Measurements from ENCODE around the gene KIF4A.

The KIF4A gene

DNA sequence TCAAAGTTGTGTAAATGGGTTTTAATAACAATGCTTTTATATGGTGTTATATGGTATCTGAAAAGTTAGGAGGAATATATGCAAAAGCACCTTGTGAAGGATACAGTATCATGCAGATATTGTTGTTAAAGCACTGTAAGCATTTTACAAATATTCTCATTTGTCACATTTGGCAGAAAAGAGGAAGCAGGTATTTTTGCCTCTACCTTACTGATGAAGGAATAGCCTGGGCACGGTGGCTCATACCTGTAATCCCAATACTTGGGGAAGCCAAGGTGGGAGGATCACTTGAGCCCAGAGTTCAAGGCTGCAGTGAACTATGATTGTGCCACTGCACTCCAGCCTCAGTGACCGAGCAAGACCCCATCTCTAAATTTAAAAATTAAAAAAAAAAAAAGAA lies 121.0 kb downstream of the KIF4A start:
- no peak for DNase-seq

DNA sequence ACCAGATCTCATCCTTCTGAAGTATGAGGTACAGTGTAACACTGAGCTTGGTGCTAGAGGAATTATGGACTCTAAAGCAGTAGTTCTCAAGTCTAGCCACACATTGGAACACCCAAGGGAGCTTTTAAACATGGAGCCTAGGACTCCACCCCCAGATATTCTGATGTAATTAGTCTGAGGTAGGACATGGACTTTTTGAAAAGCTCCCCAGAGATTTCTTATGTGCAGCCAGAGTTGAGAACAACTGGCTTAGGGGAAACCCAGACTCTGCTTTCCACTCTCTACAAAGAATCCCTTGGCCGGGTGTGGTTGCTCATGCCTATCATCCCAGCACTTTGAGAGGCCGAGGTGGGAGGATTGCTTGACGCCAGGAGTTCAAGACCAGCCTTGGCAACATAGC lies 121.6 kb downstream of the KIF4A start:
- no peak for DNase-seq

DNA sequence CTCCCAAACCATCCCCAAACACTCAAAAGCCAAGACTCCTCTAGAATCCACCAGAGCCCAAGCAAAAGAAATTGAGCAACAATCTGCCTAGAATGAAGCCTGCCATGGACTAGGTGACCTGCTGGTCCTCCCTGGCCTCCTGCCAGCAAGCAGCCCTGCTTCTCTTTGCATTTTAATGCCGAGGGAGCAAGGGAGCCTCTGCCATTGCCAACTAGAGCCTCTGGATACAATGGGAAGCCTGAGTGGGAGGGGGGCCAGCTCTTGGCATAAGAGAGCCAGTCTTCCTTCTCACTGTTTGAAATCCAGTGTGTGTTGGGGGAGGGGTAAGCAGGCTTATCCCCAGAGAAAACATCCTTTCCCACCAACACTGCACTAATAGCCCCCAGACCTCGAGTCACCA lies 131.7 kb downstream of the KIF4A start:
- no peak for DNase-seq

DNA sequence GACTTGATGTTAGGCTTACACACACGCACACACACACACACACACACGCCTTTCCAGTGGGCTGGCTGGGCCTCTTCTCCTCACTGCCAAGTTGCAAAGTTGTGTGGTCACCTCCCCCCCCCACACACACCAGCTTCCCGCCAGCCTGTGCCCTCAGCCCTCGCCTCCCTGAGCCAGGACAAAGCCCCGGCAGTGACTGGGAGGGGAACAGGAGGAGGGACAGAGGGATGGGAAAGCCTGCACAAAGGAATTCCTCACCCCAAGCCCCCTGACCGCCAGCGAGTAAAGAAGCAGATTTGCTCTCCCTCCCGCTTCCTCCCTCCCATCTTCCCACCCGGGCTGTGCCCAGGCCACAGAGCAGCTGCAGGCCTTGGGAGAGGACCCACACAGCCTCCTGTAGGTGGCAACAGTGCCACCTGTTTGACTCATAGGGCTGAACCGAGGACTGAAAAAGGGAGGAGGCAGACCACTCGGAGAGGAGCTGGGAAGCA lies 133.0 kb downstream of the KIF4A start, which contains the start of gene GDPD2:
Gene GDPD2, plus strand, starts transcription at position 464 of the 491 bp plus-strand sequence. CDS start 1,671 bp downstream, outside the sequence.
- peak; percentile 13 for DNase-seq

DNA sequence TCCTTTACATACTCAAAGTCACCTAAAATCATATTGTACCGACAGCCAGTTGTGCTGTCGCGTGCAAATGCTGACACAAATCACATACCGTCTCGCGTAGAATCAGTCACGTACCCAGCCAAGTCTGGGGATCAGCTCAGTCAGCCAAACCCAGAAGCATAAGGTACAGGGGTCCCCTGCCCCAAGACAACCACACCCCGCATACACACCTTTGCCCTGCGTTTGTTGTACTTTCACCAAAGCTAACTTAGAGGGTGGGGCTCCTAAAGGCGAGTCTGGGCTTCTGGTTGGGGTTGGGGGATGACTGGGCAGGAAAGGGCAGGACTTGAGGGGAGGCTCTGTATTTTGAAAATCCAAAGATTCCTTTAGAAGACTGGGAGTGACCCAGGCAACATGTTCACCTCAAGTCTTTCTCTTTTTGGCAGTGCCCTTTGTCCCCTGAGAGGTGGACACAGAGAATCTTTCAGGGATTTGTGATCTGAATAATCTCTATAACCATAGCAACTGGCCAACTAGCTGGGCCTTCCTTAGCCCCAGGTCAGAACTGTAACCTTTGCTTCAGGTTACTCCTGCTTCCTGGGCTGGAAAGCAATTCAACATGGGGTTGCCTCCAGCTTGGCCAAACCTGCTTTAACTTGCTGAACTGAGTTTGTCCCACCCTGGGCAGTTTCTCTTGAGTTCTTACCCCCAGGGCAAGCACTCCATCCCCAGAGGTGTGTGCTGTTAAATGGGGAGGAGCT lies 134.2 kb downstream of the KIF4A start:
- DNase-seq: no peak

DNA sequence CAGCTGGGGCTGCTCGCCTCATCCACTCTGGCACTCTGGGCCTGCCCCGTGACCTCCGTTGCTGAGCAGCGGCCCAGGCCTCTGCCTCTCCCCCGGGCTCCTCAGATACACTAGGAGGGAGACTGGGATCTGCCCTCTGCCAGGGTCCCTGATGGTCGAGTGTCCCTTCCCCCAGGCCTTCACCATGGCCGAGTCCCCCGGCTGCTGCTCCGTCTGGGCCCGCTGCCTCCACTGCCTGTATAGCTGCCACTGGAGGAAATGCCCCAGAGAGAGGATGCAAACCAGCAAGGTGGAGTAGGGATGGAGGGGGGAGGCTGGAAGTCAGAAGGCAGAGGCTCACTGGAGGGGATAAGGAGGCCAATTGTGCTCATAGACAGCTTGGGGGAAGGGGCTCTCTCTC lies 134.9 kb downstream of the KIF4A start:
- no peak for DNase-seq

DNA sequence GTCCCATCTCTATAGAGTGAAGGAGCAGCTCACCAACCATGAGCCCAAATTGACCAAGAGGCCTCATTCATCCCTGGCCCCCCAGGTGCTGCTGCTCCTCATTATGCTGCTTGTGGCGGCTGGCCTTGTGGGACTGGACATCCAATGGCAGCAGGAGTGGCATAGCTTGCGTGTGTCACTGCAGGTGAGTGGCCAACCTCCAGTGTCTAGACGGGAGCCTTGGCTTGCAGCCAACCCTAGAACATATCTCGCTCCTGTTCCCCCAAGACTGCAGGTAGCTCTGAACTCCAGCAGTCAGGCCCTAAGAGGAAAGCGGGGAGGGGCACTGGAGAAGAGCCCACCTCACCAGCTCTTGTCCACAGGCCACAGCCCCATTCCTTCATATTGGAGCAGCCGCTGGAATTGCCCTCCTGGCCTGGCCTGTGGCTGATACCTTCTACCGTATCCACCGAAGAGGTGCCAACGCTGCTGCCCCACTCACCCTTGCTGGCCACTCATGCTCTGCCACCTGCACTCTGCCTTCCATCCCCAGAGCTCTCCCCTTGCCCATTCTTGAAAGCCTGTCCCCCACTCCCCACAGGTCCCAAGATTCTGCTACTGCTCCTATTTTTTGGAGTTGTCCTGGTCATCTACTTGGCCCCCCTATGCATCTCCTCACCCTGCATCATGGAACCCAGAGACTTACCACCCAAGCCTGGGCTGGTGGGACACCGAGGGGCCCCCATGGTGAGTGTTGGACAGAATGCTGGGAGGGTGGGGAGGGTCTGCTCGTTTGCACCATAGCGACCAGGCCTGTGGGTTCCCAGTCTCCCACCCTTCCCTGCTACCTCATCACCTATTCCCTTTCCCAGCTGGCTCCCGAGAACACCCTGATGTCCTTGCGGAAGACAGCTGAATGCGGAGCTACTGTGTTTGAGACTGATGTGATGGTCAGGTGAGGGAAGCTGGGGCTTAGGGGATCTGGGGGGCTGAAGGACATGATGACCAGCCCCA lies 136.7 kb downstream of the KIF4A start:
- DNase-seq: no peak

DNA sequence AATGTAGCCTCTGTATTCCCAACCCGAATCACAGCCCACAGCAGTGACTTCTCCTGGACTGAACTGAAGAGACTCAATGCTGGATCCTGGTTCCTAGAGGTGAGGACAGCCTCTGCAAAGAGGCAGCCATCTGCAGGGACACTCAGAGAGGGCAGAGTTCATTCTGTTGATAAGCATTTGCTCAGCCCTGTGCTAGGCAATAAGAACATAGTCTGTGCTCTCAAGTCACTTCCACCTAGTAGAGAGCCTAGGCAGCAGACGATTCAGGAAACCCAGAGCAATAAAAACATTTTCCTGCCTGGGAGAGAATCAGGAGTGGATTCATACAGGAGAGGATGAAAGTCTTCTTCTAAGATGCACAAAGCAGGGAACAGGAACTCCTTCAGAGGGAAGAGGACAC lies 137.5 kb downstream of the KIF4A start:
- DNase-seq: no peak

DNA sequence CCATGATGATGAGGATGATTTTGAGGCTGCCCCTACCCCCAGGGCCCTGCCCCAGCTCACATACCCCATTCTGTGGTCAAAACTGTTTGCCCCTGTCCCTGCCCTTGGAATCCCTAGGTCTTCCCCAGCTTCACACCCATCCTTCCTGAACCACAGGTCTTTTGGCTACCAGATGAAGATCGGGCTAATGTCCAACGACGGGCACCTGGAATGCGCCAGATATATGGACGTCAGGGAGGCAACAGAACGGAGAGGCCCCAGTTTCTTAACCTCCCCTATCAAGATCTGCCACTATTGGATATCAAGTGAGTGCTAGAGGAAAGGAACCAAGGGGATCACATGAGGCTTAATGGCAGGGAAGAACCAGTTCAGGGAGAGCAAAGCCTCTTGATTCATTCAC lies 139.9 kb downstream of the KIF4A start:
- no peak for DNase-seq

DNA sequence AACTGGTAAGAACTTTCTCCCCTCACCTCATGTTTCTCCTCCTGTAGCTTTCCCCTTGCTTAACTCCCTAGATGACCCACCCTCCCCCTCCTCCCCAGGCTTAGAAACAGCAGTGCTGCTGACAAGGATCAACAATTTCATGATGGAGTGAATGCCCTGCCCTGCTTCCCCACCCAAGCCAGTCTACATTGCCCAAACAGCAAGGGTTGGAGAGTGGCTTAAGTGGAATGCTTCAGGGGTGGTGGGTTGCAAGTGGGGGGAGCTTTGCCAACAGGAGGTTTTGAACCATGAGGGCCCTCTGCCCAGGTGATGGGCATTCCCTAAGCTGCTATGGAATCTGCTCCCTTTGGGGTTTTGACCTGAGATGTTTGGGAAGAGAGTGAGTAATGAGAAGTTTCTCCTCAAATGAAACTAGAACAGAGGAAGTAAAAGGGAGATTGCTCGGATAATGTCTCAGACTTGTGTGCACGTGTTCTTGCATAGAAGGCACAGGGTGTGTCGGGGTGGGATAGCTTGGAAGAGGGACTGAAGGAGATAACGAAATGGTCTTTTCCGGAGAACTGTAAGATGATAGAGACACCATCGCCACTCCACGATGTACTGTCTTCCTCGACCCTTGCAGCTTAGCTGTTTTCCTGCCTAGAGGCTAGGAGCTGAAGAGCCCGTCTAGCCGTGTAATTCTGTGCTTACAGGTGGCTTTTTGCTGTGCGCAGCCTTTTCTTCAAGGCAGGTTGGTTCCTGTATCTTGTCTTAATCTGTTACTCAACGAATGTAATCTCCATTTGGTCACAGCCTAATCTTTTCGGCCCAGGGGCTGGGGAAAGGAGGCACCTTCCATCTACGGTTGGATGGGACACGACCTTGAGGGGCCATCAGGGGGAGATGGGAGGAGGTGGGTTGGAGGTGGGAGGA lies 143.3 kb downstream of the KIF4A start:
- DNase-seq: no peak

DNA sequence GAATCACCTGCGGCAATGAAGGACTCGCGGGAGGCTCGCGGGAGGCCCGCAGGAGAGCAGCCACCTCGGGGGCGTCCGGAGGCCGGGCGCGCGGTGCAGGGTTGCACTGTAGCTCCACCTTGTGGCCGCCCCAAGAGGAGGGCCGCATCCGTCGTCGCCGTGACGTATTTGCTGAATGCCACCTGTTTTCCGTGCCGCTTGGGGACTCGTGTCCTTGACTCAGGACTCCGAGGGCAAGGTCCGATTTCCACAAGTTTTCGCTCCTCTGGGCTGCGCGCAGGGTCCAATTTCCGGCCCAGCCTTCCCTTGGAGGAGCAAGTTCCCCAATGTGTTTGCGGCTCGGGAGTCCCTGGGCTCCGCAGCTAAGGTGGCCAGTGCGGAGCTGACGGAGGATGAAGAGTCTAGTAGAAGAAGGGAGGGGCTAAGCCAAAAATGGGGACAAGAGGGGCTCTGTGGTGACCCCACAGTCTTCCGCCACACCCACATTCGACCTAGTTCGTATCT lies 144.0 kb downstream of the KIF4A start:
- peak; percentile 28 for DNase-seq

DNA sequence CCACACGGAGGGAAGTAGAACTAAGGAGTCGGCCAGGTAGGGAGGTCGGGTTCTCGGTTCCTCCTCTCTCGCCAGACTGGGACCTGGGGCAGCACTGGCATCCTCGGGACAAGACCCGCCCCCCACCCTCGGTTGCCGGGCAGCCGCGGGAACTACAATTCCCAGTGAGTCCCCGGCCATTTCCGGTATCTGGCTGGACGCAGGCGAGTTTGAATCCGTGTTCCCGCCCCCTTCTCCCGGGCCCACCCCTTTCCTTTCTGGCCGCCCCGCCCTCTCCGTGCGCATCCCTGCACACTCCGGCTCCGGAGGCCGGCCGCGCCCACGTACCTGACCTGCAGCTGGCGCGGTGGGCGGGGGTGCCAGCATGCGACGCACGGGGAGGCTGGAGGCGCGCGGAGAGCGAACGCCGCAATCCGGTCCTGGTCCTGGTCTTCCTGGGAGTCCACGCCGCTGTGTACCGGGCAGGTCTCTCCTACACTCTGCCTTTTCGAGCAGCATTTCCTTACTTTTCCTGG lies 144.5 kb downstream of the KIF4A start:
- DNase-seq: peak; percentile 58

DNA sequence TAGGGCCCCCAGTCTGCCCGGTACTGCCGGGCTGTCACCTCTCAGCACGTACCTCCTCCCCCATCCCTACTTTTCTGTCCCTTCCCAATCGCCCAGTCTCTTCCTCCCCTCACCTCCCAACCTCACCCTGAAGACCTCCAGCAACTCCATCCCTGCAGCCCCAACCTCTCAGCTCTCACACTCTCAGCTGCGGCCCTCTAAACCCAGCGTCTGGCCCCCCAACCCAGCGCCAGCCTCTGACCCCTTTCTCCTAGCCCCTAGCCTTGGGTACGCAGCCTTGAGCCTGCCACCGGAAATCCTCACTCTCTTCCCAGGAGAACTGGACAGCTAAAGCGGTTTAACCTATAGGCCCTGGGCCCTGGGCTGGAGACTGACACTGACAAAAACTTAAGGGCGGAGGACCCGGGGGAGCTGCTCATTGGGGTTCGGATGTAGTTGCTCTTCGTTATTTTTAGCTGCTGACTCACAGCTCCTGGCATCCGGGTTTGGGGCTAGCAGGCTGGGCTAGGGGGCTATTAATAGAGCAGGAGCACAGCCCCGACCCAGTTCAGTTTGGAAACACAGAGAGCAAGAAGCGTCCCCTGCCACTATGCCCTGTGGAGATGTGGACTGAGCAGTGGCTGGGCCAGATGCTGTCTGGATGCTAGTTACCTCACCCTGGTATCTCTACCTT lies 145.1 kb downstream of the KIF4A start:
- no peak for DNase-seq

DNA sequence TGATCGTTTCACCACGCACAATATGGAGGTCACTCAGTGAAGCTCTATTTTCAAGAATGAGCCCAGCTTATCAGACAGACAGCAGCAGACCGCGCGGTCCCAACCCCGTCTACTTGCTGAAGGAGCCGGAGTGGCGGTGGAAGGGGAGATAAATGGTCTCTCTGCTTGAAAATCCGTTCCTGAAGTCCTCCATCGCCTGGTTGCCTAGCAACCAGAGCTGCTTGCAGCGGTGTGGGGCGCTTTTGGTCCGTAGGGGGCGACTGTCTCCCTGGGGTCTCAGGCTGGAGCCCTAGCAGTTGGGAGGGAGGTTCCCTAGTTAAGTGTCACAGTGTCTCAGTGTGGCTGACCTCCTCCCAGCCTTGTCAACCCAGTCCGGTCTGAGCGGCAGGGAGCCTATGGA lies 146.4 kb downstream of the KIF4A start:
- DNase-seq: no peak

DNA sequence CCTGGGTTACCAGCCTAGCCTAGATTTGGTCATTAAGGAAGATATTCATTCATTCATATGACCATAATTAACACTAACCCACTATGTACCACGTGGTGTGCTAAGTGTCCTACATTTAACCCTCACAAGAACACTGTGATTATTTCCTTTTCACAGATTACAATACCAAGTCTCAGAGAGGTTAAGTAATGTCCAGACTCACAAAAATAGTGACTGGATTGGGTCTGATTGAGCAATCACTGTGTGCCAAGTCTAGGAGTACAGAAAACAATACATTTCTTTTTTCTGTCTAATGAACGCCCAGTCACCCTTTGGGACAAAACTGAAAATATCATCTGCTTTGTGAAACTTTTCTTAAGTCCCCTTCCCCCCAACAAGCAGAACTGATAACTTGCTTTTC lies 147.1 kb downstream of the KIF4A start:
- no peak for DNase-seq

DNA sequence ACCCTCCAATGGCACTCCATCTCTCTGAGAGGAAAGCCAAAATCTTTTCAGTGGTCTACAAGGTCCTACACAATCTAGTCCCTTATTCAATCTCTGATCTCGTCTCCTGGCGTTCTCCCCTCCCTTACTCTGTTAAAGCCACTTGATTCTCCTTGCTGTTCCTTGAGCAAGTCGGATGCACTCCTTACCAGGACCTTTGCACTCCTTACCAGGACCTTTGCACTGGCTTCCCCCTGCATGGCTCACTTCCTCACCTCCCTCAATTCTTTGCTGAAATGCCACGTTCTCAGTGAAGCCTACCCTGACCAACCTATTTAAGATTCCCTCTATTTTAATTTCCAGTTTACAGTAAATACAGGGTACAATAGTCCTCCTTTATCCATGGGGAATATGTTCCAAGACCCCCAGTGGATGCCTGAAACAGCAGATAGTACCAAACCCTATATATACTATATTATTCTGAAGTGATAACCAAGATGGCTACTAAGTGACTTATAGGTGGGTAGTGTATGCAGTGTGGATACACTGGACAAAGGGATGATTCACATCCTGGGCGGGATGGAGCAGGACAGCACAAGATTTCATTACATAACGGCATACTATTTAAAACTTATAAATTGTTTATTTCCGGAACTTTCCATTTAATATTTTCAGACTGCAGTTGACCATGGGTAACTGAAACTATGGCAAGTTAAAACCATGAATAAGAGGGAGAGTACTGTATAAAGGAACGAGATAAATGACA lies 148.2 kb downstream of the KIF4A start:
- DNase-seq: no peak

DNA sequence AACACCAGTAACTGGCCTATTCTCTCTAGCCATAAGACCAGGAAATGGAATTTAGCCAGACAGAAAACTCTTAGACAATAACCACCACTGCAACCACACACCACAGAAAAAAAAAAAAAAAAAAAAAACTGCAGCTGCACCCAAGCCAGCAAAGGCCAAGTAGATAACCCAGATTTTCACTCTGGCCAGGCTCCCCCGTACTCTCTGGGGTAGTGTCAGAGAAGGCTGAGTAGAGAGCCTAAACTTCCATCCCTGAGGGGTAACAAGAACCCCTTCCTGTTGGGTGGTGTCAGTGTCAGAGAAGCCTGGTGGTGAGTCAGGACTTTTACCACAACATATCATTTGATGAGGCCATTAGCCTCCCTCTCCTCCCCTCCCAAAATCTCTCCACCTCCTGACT lies 149.1 kb downstream of the KIF4A start:
- no peak for DNase-seq

DNA sequence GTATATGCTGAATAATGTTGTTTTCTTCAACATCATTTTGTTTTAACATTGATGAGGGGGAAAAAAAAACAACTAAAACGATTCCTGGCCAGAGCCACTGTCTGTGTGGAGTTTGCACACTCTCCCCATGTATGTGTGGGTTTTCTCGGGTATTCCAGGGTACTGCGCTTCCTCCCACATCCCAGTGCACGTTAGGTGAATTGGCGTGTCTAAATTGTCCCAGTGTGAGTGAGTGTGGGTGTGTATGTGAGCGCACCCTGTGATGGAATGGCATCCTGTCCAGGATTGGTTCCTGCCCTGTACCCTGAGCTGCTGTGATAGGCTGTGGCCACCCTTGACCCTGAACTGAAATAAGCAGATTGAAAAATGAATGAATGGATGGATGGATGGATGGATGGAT lies 152.3 kb downstream of the KIF4A start:
- DNase-seq: no peak

DNA sequence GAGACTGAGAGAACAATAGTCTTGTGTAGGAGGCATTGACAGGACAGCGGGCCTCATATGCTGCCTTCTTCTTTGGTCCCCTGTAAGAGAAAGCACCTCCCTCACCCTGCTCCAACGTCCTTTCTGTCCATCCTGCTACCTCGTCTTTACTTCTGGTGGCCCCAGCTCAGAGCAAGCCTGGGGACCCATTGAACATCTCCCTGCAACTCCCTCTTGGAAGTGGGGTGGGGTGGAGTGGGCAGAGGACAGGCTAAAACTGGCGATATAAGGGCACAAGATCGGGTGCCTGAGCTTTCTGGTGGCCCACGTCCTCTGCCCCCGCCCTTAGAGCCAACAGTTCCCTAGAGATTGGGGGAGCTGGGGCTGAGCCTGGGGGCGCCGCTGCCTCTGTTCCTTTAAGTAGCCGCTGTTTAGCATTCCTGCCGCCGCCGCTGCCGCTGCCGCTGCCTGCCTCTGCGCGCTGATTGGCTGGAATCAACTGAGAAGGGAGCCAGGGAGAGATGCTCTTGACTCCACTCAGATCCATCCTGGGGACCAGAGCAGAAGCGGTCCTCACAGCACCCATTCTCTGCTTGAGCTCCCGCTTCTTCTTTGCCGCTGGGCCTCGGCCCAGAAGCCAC lies 154.5 kb downstream of the KIF4A start, which contains the start of gene DLG3:
Gene DLG3, plus strand, starts transcription at position 510 of the 620 bp plus-strand sequence. CDS start 367 bp downstream, outside the sequence.
- no peak for DNase-seq

DNA sequence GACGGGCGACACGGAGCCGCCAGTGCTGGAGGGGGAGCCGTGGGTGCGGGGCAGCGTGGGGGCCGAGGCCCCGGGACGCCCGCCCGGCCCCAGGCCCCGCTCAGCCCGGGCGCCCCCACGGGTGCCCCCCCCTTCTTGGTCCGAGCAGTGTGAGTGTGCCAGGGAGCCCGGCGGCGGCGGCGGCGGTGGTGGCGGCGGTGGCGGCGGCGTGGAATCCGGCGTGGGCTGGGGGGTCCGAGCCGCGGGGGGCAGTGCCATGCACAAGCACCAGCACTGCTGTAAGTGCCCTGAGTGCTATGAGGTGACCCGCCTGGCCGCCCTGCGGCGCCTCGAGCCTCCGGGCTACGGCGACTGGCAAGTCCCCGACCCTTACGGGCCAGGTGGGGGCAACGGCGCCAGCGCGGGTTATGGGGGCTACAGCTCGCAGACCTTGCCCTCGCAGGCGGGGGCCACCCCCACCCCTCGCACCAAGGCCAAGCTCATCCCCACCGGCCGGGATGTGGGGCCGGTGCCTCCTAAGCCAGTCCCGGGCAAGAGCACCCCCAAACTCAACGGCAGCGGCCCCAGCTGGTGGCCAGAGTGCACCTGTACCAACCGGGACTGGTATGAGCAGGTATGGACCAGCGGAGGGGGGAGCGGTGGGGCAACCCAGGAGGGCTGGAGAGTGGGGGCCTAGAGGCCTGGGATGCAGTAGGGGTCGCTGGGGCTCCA lies 155.2 kb downstream of the KIF4A start:
- no peak for DNase-seq

Data from NCI-H2107 (cell line).